Sigmoid colon (tissue), 7 donors: ENCODE data around the gene DAB2. TPM values are rescaled to one million over a fixed set of nuclear protein-coding genes. Genes with fewer than 3 reads are reported as not detected.

Experiments used
- DNase-seq: peaks from one replicate; pipeline ENCODE4 v3.0.0-alpha.2; 2019
- H3K27ac ChIP-seq, 4 donors: fragments of 200-600 bp; sonication (generic); one replicate each; pipeline ENCODE4 v1.5.1; 2016 to 2019; ENCODE audit warnings: mild to moderate bottlenecking in 1 of 4
- H3K27me3 ChIP-seq, 3 donors: fragments of 200-600 bp; sonication (generic); one replicate each; pipeline ENCODE4 v1.5.1; 2019; ENCODE audit warnings: mild to moderate bottlenecking in 1 of 3
- H3K36me3 ChIP-seq, 4 donors: fragments of 200-600 bp; sonication (generic); one replicate each; pipeline ENCODE4 v1.5.1; 2016 to 2019
- H3K4me1 ChIP-seq, 4 donors: fragments of 200-600 bp; sonication (generic); one replicate each; pipeline ENCODE4 v1.5.1; 2017 to 2019
- H3K4me3 ChIP-seq, 4 donors: fragments of 200-600 bp; sonication (generic); one replicate each; pipeline ENCODE4 v1.5.1; 2017 to 2019; ENCODE audit warnings: mild to moderate bottlenecking in 2 of 4, moderate library complexity in 1 of 4
- H3K9me3 ChIP-seq, 4 donors: fragments of 200-600 bp in 3 of 4; sonication (generic) in 3 of 4; one replicate each; pipeline versions ENCODE4 v1.5.1 to v1.6.1; 2013 to 2019
- EP300 ChIP-seq, 4 donors: sonication (generic); formaldehyde crosslinking; IDR thresholded peaks; one replicate each; pipeline ENCODE4 v1.6.1; 2017; ENCODE audit warnings: antibody characterized with exemption in 4 of 4
- POLR2A ChIP-seq, 2 donors: fragments of 450-650 bp; IDR thresholded peaks; one replicate each; pipeline ENCODE4 v1.6.1; 2016; ENCODE audit warnings: antibody characterized with exemption in 2 of 2, mild to moderate bottlenecking in 2 of 2, moderate library complexity in 2 of 2
- POLR2AphosphoS5 ChIP-seq, 4 donors: sonication (generic); formaldehyde crosslinking; IDR thresholded peaks; one replicate each; pipeline ENCODE4 v1.6.1; 2017; ENCODE audit warnings: antibody characterized with exemption in 4 of 4
- WGBS, 2 donors: extraction: QIAGEN DNeasy Blood & Tissue Kit; methylation state at CpG; one replicate each; pipeline ENCODE4 v1.1.7; 2013; 5-methylcytosine and 5-hydroxymethylcytosine counted together
- intact Hi-C: fragments of 100-400 bp; cut with DNase I; formaldehyde crosslinking; loops from one replicate; pipeline ENCODE4 v1.15.1; 2023
- polyA plus RNA-seq, 3 donors: library from polyadenylated mRNA; stranded (reverse); fragments of 200-250 nt; gene quantifications; one replicate each; pipeline ENCODE4 v1.2.3, GENCODE V29; 2013
- total RNA-seq, 4 donors: library from RNA; depleted of rRNA; stranded (reverse); fragments of >200 nt; gene quantifications; one replicate each; pipeline ENCODE4 v1.1.0, GENCODE V29; 2016
- TF ChIP-seq, protein P1 (sequence below), 4 experiments: fragments of 450-650 bp in 3 of 4; fragments of 200-600 bp in 1 of 4; IDR thresholded peaks; one replicate each; pipeline ENCODE4 v1.5.1; 2016 to 2019; ENCODE audit warnings: antibody characterized with exemption in 4 of 4, mild to moderate bottlenecking in 3 of 4, moderate library complexity in 2 of 4
- donor health status: healthy with polysubstance abuse.
- donor health status: Bipolar disorder and iron deficiency.
- donor health status: healthy.

DAB2 gene
- total and polyA plus RNA-seq, 7 donors, result 17.9 to 74.1 (median 55.0) TPM

DNA sequence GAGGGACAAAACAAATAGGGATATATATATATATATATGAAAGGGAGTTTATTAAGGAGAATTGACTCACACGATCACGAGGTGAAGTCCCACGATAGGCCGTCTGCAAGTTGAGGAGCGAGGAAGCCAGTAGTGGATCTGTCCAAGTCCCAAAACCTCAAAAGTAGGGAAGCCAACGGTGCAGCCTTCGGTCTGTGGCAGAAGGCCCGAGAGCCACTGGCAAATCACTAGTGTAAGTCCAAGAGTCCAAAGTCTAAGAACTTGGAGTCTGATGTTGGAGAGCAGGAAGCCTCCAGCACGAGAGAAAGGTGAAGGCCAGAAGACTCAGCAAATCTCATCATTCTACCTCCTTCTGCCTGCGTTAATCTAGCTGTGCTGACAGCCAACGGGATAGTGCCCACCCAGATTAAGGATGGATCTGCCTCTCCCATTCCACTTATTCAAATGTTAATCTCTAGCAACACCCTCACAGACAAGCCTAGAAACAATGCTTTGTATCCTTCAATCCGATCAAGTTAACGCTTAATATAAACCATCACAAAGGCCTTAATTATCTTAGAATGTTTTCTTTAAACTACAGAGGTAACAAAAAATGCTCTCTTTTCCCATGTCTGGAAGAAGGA lies 23.8 kb upstream of the DAB2 start:
- Histone ChIP-seq H3K27ac (no peak overlapping the region), H3K36me3 (no peaks in the 10 kb centered on the region), H3K4me1 (peaks cover 0 to 6% (median 0%) of the 10 kb centered on the region in 4 donors), H3K9me3 (no peaks in the 10 kb centered on the region), H3K4me3 (no peak overlapping the region), H3K27me3 (no peaks in the 10 kb centered on the region)
- 70 to 88% methylated on average over 13 of the region's 13 CpGs for WGBS, 2 donors
- intact Hi-C loops, result no loop called here
- TF ChIP-seq POLR2A (IDR thresholded peaks at IDR 0.05), result no peak
- TF ChIP-seq POLR2AphosphoS5 (IDR thresholded peaks at IDR 0.05), result no peak
- no peak for DNase-seq

DNA sequence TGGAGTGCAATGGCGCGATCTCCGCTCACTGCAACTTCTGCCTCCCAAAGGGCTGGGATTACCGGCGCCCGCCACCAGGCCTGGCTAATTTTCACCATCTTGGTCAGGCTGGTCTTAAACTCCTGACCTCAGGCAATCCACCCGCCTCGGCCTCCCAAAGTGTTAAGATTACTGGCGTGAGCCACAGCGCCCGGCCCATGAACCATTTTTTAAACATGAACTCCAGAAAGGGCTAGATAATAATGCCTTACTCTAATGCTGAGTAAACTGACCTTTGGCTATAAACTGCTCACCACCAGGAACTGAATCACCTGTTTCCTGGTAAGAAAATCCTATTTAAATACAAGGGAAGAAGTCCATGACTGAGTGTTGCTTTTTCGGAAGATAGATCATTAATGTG lies 23.2 kb upstream of the DAB2 start:
- Histone ChIP-seq H3K27ac (no peak overlapping the region), H3K36me3 (no peaks in the 10 kb centered on the region), H3K27me3 (no peaks in the 10 kb centered on the region), H3K4me3 (no peak overlapping the region), H3K9me3 (no peaks in the 10 kb centered on the region), H3K4me1 (peaks cover 0 to 6% (median 0%) of the 10 kb centered on the region in 4 donors)
- intact Hi-C loops, result no loop called here
- no peak for DNase-seq
- no peak for TF ChIP-seq POLR2A (IDR thresholded peaks at IDR 0.05)
- TF ChIP-seq POLR2AphosphoS5 (IDR thresholded peaks at IDR 0.05), result no peak
- no peak for TF ChIP-seq EP300 (IDR thresholded peaks at IDR 0.05)
- TF ChIP-seq, protein P1, sequence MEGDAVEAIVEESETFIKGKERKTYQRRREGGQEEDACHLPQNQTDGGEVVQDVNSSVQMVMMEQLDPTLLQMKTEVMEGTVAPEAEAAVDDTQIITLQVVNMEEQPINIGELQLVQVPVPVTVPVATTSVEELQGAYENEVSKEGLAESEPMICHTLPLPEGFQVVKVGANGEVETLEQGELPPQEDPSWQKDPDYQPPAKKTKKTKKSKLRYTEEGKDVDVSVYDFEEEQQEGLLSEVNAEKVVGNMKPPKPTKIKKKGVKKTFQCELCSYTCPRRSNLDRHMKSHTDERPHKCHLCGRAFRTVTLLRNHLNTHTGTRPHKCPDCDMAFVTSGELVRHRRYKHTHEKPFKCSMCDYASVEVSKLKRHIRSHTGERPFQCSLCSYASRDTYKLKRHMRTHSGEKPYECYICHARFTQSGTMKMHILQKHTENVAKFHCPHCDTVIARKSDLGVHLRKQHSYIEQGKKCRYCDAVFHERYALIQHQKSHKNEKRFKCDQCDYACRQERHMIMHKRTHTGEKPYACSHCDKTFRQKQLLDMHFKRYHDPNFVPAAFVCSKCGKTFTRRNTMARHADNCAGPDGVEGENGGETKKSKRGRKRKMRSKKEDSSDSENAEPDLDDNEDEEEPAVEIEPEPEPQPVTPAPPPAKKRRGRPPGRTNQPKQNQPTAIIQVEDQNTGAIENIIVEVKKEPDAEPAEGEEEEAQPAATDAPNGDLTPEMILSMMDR (IDR thresholded peaks at IDR 0.05), result no peak
- WGBS, 2 donors, result 60 to 85% methylated on average over 12 of the region's 12 CpGs

DNA sequence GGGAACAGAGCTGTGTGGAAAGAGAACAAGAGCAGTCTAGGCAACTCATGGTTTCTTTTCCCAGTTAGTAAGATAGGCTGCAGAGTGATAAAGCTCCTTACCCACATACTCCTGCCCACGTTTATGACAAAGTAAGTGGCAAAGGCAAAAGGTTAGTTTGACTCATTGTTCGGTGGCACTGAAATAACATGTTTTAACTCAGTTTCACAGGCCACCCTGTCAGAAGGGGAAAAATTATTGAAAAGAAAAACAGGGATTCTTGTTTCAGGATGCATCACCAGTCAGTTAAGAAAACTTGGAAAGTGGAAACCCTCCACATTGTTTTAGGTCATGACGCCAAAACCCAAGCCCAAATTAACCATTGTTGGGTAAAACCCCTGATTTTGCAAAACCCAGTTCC lies 22.3 kb upstream of the DAB2 start:
- Histone ChIP-seq H3K9me3 (no peaks in the 10 kb centered on the region), H3K4me3 (no peak overlapping the region), H3K27me3 (no peaks in the 10 kb centered on the region), H3K27ac (no peak overlapping the region), H3K36me3 (no peaks in the 10 kb centered on the region), H3K4me1 (peaks cover 0 to 6% (median 0%) of the 10 kb centered on the region in 4 donors)
- 55 to 81% methylated on average over 3 of the region's 3 CpGs for WGBS, 2 donors
- DNase-seq, result no peak
- intact Hi-C loops, result no loop called here
- TF ChIP-seq POLR2A (IDR thresholded peaks at IDR 0.05), result no peak
- TF ChIP-seq, protein P1 (IDR thresholded peaks at IDR 0.05), result no peak
- no peak for TF ChIP-seq POLR2AphosphoS5 (IDR thresholded peaks at IDR 0.05)
- TF ChIP-seq EP300 (IDR thresholded peaks at IDR 0.05), result no peak

DNA sequence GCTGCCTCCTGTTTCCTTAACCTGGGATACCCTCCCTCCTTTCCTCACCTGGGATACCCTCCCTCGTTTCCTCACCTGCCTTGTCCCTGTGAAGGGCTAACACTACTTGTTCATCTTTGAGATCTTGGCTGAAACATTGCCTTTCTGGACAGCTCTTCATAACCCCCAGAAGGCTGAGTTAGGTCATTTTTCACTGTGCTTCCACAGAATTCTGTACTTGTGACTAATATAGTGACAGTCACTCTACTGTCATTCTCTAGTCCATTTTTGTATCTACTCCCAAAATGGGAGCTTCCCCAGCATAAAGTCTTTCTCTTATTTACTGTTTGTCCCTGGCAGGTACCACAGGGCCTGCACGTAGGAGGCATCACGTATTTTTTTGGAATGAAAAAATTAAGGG lies 21.5 kb upstream of the DAB2 start:
- H3K4me3 ChIP-seq, result no peak overlapping the region
- H3K27ac ChIP-seq, result no peak overlapping the region
- DNase-seq, result no peak
- H3K9me3 ChIP-seq, result no peaks in the 10 kb centered on the region
- TF ChIP-seq, protein P1 (IDR thresholded peaks at IDR 0.05), result no peak
- TF ChIP-seq EP300 (IDR thresholded peaks at IDR 0.05) (no peak), POLR2AphosphoS5 (IDR thresholded peaks at IDR 0.05) (no peak), POLR2A (IDR thresholded peaks at IDR 0.05) (no peak)
- peaks cover 0 to 8% (median under 1%) of the 10 kb centered on the region in 4 donors for H3K4me1 ChIP-seq
- no peaks in the 10 kb centered on the region for H3K27me3 ChIP-seq
- 90 to 92% methylated on average over 3 of the region's 3 CpGs for WGBS, 2 donors
- intact Hi-C loops, result no loop called here
- no peaks in the 10 kb centered on the region for H3K36me3 ChIP-seq

DNA sequence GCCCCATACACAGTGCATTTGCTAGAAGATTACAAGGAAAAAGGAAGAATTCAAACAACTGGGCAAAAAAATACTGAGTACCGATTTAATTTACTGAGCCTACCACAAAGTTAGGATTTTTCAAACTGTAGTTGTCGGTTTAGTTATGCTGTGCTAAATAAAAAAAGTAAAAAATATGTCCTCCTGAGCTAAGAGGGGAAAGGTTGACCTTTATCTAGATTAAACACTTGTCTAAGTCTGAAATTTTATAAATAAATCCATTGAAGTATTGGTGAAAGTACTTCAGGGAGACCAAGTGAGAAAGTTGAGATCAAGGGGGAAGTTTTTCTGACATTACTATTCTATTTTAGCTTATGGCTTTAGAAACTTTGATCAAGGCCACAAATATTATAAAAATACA lies 19.1 kb upstream of the DAB2 start:
- Histone ChIP-seq H3K36me3 (no peaks in the 10 kb centered on the region), H3K4me1 (peaks cover 0 to 16% (median 5%) of the 10 kb centered on the region in 4 donors), H3K27ac (no peak overlapping the region), H3K4me3 (no peak overlapping the region), H3K27me3 (no peaks in the 10 kb centered on the region), H3K9me3 (no peaks in the 10 kb centered on the region)
- intact Hi-C loops, result no loop called here
- DNase-seq, result no peak
- 90 to 95% methylated on average over 2 of the region's 2 CpGs for WGBS, 2 donors
- TF ChIP-seq POLR2AphosphoS5 (IDR thresholded peaks at IDR 0.05) (no peak), EP300 (IDR thresholded peaks at IDR 0.05) (no peak), POLR2A (IDR thresholded peaks at IDR 0.05) (no peak)
- TF ChIP-seq, protein P1 (IDR thresholded peaks at IDR 0.05), result no peak
